Keratinocyte (primary cell): ENCODE results near the gene CHMP2A. TPM values are rescaled to one million over a fixed set of nuclear protein-coding genes. Genes with fewer than 3 reads are reported as not detected.

Source experiments
- DNase-seq: peaks from one replicate; pipeline ENCODE4 v3.0.0-alpha.2; 2011; ENCODE audit warnings: low read depth, missing footprints, low spot score
- FAIRE-seq: peaks from 2 replicates; lab custom pipeline; 2011; peaks lifted over from hg19 to GRCh38; lab: Jason Lieb, UNC
- H2AFZ ChIP-seq: 2 replicates; pipeline ENCODE4 v1.6.0; 2012; ENCODE audit warnings: low read length, control low read depth, inconsistent platforms; ENCODE audit not compliant: control insufficient read depth
- H3K27ac ChIP-seq: 2 replicates; pipeline ENCODE4 v1.5.1; 2011; ENCODE audit warnings: low read length; ENCODE audit not compliant: control insufficient read depth, insufficient read depth
- H3K27me3 ChIP-seq: 3 replicates; pipeline ENCODE4 v1.6.0; 2011; ENCODE audit warnings: low read length; ENCODE audit not compliant: control insufficient read depth, insufficient read depth; ENCODE audit errors: extremely low read depth
- H3K36me3 ChIP-seq, 2 experiments: 2 replicates in 1 of 2; 3 replicates in 1 of 2; pipeline ENCODE4 v1.5.1; 2011; ENCODE audit warnings: low read length in 2 of 2, mild to moderate bottlenecking in 1 of 2; ENCODE audit not compliant: control insufficient read depth in 2 of 2, insufficient read depth in 2 of 2; ENCODE audit errors: extremely low read depth in 1 of 2
- H3K4me1 ChIP-seq: 3 replicates; pipeline ENCODE4 v1.5.1; 2011; ENCODE audit warnings: low read length; ENCODE audit not compliant: control insufficient read depth, insufficient read depth; ENCODE audit errors: extremely low read depth
- H3K4me2 ChIP-seq: 3 replicates; pipeline ENCODE4 v1.6.0; 2011; ENCODE audit warnings: low read depth, low read length; ENCODE audit not compliant: control insufficient read depth, insufficient read depth; ENCODE audit errors: extremely low read depth
- H3K4me3 ChIP-seq, 3 experiments: fragments of 200-600 bp in 1 of 3; sonication (generic) in 1 of 3; 2 replicates in 2 of 3; 3 replicates in 1 of 3; pipeline ENCODE4 v1.5.1; 2011 to 2016; ENCODE audit warnings: low read length in 3 of 3, mild to moderate bottlenecking in 3 of 3, control low read depth in 2 of 3, inconsistent platforms in 1 of 3, low read depth in 1 of 3, mixed read lengths in 1 of 3, mixed run types in 1 of 3, moderate library complexity in 1 of 3; ENCODE audit not compliant: control insufficient read depth in 2 of 3, insufficient read depth in 2 of 3; ENCODE audit errors: extremely low read depth in 1 of 3
- H3K79me2 ChIP-seq: 2 replicates; pipeline ENCODE4 v1.6.0; 2012; ENCODE audit warnings: low read length; ENCODE audit not compliant: control insufficient read depth, insufficient read depth
- H3K9ac ChIP-seq: 3 replicates; pipeline ENCODE4 v1.6.0; 2011; ENCODE audit warnings: low read length; ENCODE audit not compliant: control insufficient read depth, insufficient read depth; ENCODE audit errors: extremely low read depth
- H3K9me1 ChIP-seq: 3 replicates; pipeline ENCODE4 v1.6.0; 2011; ENCODE audit warnings: low read length; ENCODE audit not compliant: control insufficient read depth, insufficient read depth; ENCODE audit errors: extremely low read depth
- H3K9me3 ChIP-seq: 2 replicates; pipeline ENCODE4 v1.5.1; 2012; ENCODE audit warnings: low read depth, low read length; ENCODE audit not compliant: control insufficient read depth
- H4K20me1 ChIP-seq: 3 replicates; pipeline ENCODE4 v1.6.0; 2011; ENCODE audit warnings: low read length; ENCODE audit not compliant: control insufficient read depth, insufficient read depth; ENCODE audit errors: extremely low read depth
- EZH2 ChIP-seq: IDR thresholded peaks from one replicate; pipeline ENCODE4 v1.6.1; 2012; ENCODE audit warnings: inconsistent platforms, mild to moderate bottlenecking, low read length, moderate library complexity
- dilution Hi-C: fragments of 300-500 bp; cut with MboI; formaldehyde crosslinking; loops from one replicate; pipeline ENCODE4 v1.7.0; 2020; ENCODE audit warnings: low sequenced_read_pairs; ENCODE audit not compliant: extremely low pct_ligation_motif_present
- polyA plus RNA-seq, 5 experiments: library from polyadenylated mRNA; depleted of rRNA in 3 of 5; stranded (reverse) in 3 of 5; stranded (forward) in 1 of 5; unstranded in 1 of 5; fragments of >200 nt; gene quantifications; 1 replicate in 1 of 5; 2 replicates in 3 of 5; 3 replicates in 1 of 5; pipeline versions ENCODE4 v1.2.1 to v1.2.3, GENCODE V29; 2011 to 2012; ENCODE audit warnings: missing spikeins in 2 of 5, low read depth in 1 of 5, low replicate concordance in 1 of 5
- TF ChIP-seq, protein P1 (sequence below), 3 experiments: IDR thresholded peaks in 1 of 3; conservative IDR thresholded peaks in 1 of 3; optimal IDR thresholded peaks in 1 of 3; 2 replicates in 2 of 3; 3 replicates in 1 of 3; pipeline versions ENCODE3 to v1.5.1; 2011; ENCODE audit warnings: low read length in 3 of 3, mild to moderate bottlenecking in 3 of 3, moderate library complexity in 2 of 3, control low read depth in 1 of 3, inconsistent platforms in 1 of 3; ENCODE audit not compliant: insufficient read depth in 2 of 3; ENCODE audit errors: extremely low read depth in 1 of 3

Gene CHMP2A
- polyA plus RNA-seq, 1 donor (not counting 4 experiments of a cell fraction or from before 2014, with no cell fraction given) = 115 TPM

DNA sequence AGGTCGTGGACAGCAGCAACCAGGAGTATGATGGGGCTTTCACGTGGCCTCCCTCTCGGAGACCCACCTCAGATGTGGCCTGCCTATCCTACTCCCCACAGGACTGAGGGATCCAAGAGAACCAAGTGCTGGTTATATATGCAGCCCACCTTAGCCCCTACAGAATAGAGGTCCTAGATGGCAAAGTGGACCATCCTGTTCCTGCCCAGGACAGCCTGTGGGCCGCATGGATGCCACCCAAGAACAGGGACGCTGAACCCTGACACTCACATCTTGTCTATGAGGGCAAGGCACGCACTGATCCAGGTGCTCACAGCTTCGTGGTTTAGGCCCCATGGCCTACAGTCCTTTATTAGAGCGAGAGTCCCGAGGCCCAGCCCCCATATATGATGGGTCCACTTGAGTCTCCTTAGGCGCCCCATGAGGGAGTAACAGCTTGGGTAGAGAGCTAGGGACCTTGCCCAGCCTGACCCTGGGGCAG is 41.7 kb downstream of the CHMP2A start:
- FAIRE-seq = no peak
- Histone ChIP-seq H3K79me2 (peaks cover 38% of the 10 kb centered on the region), H4K20me1 (no peaks in the 10 kb centered on the region), H3K4me1 (peaks cover 10% of the 10 kb centered on the region), H3K36me3 (peaks cover 5 to 12% of the 10 kb centered on the region in 2 experiments), H2AFZ (no peak overlapping the region), H3K4me2 (peak overlapping the region; percentile 66), H3K9ac (no peak overlapping the region), H3K9me1 (no peaks in the 10 kb centered on the region), H3K9me3 (no peaks in the 10 kb centered on the region), H3K4me3 (no peak overlapping the region), H3K27me3 (no peaks in the 10 kb centered on the region), H3K27ac (peak overlapping the region; percentile 43)
- no peak for TF ChIP-seq EZH2
- TF ChIP-seq, protein P1, sequence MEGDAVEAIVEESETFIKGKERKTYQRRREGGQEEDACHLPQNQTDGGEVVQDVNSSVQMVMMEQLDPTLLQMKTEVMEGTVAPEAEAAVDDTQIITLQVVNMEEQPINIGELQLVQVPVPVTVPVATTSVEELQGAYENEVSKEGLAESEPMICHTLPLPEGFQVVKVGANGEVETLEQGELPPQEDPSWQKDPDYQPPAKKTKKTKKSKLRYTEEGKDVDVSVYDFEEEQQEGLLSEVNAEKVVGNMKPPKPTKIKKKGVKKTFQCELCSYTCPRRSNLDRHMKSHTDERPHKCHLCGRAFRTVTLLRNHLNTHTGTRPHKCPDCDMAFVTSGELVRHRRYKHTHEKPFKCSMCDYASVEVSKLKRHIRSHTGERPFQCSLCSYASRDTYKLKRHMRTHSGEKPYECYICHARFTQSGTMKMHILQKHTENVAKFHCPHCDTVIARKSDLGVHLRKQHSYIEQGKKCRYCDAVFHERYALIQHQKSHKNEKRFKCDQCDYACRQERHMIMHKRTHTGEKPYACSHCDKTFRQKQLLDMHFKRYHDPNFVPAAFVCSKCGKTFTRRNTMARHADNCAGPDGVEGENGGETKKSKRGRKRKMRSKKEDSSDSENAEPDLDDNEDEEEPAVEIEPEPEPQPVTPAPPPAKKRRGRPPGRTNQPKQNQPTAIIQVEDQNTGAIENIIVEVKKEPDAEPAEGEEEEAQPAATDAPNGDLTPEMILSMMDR (optimal IDR thresholded peaks at IDR 0.05 in 1 of 3, IDR thresholded peaks at IDR 0.05 in 1 of 3, conservative IDR thresholded peaks at IDR 0.05 in 1 of 3; ENCODE audit: extremely low read depth in 1 of 3, insufficient read depth in 2 of 3, low read length in 3 of 3) = no peak
- DNase-seq = no peak
- dilution Hi-C loops = no loop called here

DNA sequence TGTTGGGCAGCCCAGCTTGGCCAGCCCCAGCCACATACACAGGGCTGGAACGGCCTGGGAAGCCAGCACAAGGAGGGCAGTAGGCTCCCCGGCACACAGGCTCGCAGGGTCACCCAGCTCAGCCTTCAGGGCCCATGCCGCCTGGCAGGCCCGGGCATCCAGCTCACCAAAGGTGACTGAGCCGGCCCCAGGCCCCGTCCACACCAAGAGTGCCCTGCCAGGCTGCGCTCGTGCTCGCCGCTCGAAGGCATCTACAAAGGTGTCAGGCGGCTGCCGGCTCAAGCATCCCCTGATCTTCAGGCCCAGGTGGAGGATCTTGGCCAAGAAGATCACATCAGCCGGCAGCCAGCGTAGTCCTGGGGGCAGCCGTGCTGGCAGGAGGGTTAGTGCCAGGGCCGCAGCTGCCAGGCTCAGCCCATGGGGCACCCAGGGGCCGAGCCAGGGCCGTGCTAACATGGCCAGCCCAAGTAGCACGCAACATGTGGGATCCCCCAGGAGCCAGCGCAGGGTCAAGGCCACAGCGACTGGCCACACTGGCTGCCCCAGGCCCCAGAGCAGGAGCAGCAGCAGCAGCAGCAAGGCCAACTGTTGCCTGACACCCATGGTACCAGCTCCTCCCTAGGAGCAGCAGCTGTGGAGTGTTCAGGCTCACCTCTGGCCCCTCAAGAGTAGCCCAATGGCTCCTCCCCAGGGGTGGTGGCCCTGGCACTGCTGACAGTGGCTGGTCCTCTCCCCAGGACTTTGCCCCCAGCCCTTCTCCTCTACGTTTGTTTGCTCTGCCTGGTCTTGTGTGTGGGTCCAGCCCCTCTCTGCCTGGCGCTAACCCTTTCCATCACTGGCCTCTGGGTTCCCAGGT is 43.3 kb downstream of the CHMP2A start, which contains the start of gene SLC27A5:
Gene SLC27A5 (minus strand): TSS at position 640 of the 856 bp plus-strand sequence. CDS start 37 bp downstream, at position 603.
- dilution Hi-C loops = no loop called here
- TF ChIP-seq, protein P1 (optimal IDR thresholded peaks at IDR 0.05 in 1 of 3, IDR thresholded peaks at IDR 0.05 in 1 of 3, conservative IDR thresholded peaks at IDR 0.05 in 1 of 3; ENCODE audit: extremely low read depth in 1 of 3, insufficient read depth in 2 of 3, low read length in 3 of 3) = no peak
- no peak for TF ChIP-seq EZH2
- peaks cover 0 to 8% of the 10 kb centered on the region in 2 experiments for H3K36me3 ChIP-seq

More for the DNA sequence above, 43.3 kb downstream of the CHMP2A start, which contains the start of gene SLC27A5:
- Histone ChIP-seq H3K9ac (no peak within 1 kb of the TSS), H3K4me3 (no peak within 1 kb of the TSS), H3K4me1 (peaks cover 6% of the 10 kb centered on the region), H3K79me2 (peaks cover 21% of the 10 kb centered on the region), H2AFZ (no peak within 1 kb of the TSS), H4K20me1 (no peaks in the 10 kb centered on the region), H3K9me1 (no peaks in the 10 kb centered on the region), H3K9me3 (no peaks in the 10 kb centered on the region), H3K4me2 (no peak within 1 kb of the TSS), H3K27ac (no peak within 1 kb of the TSS), H3K27me3 (no peaks in the 10 kb centered on the region)
- FAIRE-seq (no peak), DNase-seq (no peak)
